CD4-positive, alpha-beta T cell treated with Interleukin-21 for 1 hour (primary cell): ENCODE data around the gene TEX22.

Experiments
- DNase-seq: peaks from one replicate; pipeline ENCODE4 v3.0.0-alpha.2; 2020

Gene TEX22

GRCh38 chr14:105444859-105445258, 46.5 kb downstream of the TEX22 start:
- no peak for DNase-seq

GRCh38 chr14:105445290-105445689, 47.0 kb downstream of the TEX22 start:
- DNase-seq: no peak

- no peak for DNase-seq
Observed at GRCh38 chr14:105445901-105446845, 47.8 kb downstream of the TEX22 start.

- no peak for DNase-seq
Observed at GRCh38 chr14:105446971-105447370, 48.6 kb downstream of the TEX22 start.

- DNase-seq: no peak
Observed at GRCh38 chr14:105447651-105448640, 49.6 kb downstream of the TEX22 start.

- peak; percentile 77 for DNase-seq
Observed at GRCh38 chr14:105448706-105449111, 50.4 kb downstream of the TEX22 start.

- DNase-seq: no peak
Observed at GRCh38 chr14:105449276-105450122, 51.2 kb downstream of the TEX22 start.

- no peak for DNase-seq
Observed at GRCh38 chr14:105450123-105450505, 51.8 kb downstream of the TEX22 start.

GRCh38 chr14:105450864-105451720, 52.8 kb downstream of the TEX22 start:
- DNase-seq: no peak

GRCh38 chr14:105452963-105453362, 54.6 kb downstream of the TEX22 start:
- no peak for DNase-seq

GRCh38 chr14:105453847-105454246, 55.5 kb downstream of the TEX22 start:
- no peak for DNase-seq

GRCh38 chr14:105455086-105455640, 56.8 kb downstream of the TEX22 start:
- no peak for DNase-seq

- DNase-seq: no peak
Observed at GRCh38 chr14:105455766-105456660, 57.7 kb downstream of the TEX22 start.

GRCh38 chr14:105456736-105457617, 58.6 kb downstream of the TEX22 start:
- DNase-seq: no peak

- no peak for DNase-seq
Observed at GRCh38 chr14:105458010-105458409, 59.7 kb downstream of the TEX22 start.

GRCh38 chr14:105458571-105458970, 60.2 kb downstream of the TEX22 start:
- DNase-seq: no peak

- DNase-seq: no peak
Observed at GRCh38 chr14:105460116-105460515, 61.8 kb downstream of the TEX22 start.

- DNase-seq: no peak
Observed at GRCh38 chr14:105460616-105461015, 62.3 kb downstream of the TEX22 start.

GRCh38 chr14:105461903-105462302, 63.6 kb downstream of the TEX22 start:
- no peak for DNase-seq
